DOHH2 (cell line): ENCODE results near the gene ARID4A.

Experiments used
- H3F3A ChIP-seq: fragments of 200-600 bp; sonication (generic), shearing (Covaris generic); 2 replicates; pipeline ENCODE4 v1.6.0; 2016; ENCODE audit warnings: antibody characterized with exemption, mild to moderate bottlenecking; ENCODE audit not compliant: control insufficient read depth, insufficient read depth
- H3K27ac ChIP-seq: fragments of 200-600 bp; sonication (generic); 2 replicates; pipeline ENCODE4 v1.5.1; 2014; ENCODE audit warnings: low read depth, mild to moderate bottlenecking, low read length, moderate library complexity
- H3K27me3 ChIP-seq: fragments of 200-600 bp; sonication (generic); 2 replicates; pipeline ENCODE4 v1.6.1; 2014; ENCODE audit warnings: mild to moderate bottlenecking, low read length, mixed read lengths; ENCODE audit not compliant: control insufficient read depth
- H3K36me3 ChIP-seq: fragments of 200-600 bp; sonication (generic); 2 replicates; pipeline ENCODE4 v1.6.1; 2014; ENCODE audit warnings: mild to moderate bottlenecking, low read length, moderate library complexity, mixed read lengths; ENCODE audit not compliant: control insufficient read depth
- H3K4me1 ChIP-seq: fragments of 200-600 bp; sonication (generic); 2 replicates; pipeline ENCODE4 v1.6.1; 2014; ENCODE audit warnings: mild to moderate bottlenecking, low read length, mixed read lengths; ENCODE audit not compliant: control insufficient read depth
- H3K4me2 ChIP-seq: fragments of 200-600 bp; sonication (generic); 2 replicates; pipeline ENCODE4 v1.6.0; 2014; ENCODE audit warnings: mild to moderate bottlenecking, low read length, moderate library complexity
- H3K4me3 ChIP-seq: fragments of 200-600 bp; sonication (generic); 2 replicates; pipeline ENCODE4 v1.5.1; 2014; ENCODE audit warnings: mild to moderate bottlenecking, low read length, mixed read lengths
- H3K79me2 ChIP-seq: fragments of 200-600 bp; sonication (generic); 2 replicates; pipeline ENCODE4 v1.6.1; 2014; ENCODE audit warnings: mild to moderate bottlenecking, low read length, mixed read lengths; ENCODE audit not compliant: control insufficient read depth
- H3K9me2 ChIP-seq: fragments of 200-600 bp; sonication (generic); replicated peaks from 2 replicates; pipeline ENCODE4 v1.6.1; 2014; ENCODE audit warnings: mild to moderate bottlenecking, low read length, mixed read lengths; ENCODE audit not compliant: control insufficient read depth
- H3K9me3 ChIP-seq: fragments of 200-600 bp; sonication (generic); 2 replicates; pipeline ENCODE4 v1.6.1; 2014; ENCODE audit warnings: antibody characterized with exemption, low read length, mixed read lengths; ENCODE audit not compliant: control insufficient read depth, insufficient read depth
- H4K20me1 ChIP-seq: fragments of 200-600 bp; sonication (generic); 2 replicates; pipeline ENCODE4 v1.6.0; 2014; ENCODE audit warnings: low read depth, mild to moderate bottlenecking, antibody characterized with exemption, low read length, moderate library complexity; ENCODE audit not compliant: control insufficient read depth, insufficient read depth
- EZH2phosphoT487 ChIP-seq: fragments of 200-600 bp; sonication (generic); IDR thresholded peaks from 2 replicates; pipeline ENCODE4 v1.6.1; 2017; ENCODE audit warnings: borderline replicate concordance, mild to moderate bottlenecking, antibody characterized with exemption, low read length, moderate library complexity, mixed read lengths
- TF ChIP-seq, protein P1 (sequence below): fragments of 200-600 bp; sonication (generic); IDR thresholded peaks from one replicate; pipeline ENCODE4 v1.5.1; 2014; ENCODE audit warnings: antibody characterized with exemption, mild to moderate bottlenecking, low read depth, low read length; ENCODE audit not compliant: poor library complexity, severe bottlenecking

ARID4A gene

GRCh38 chr14:58274881-58275280 lies 23.5 kb upstream of the ARID4A start:
- Histone ChIP-seq H3K4me3 (no peak overlapping the region), H4K20me1 (no peaks in the 10 kb centered on the region), H3K9me3 (no peaks in the 10 kb centered on the region), H3K79me2 (peaks cover 87% of the 10 kb centered on the region), H3K4me2 (no peak overlapping the region), H3K27me3 (no peaks in the 10 kb centered on the region), H3K27ac (no peak overlapping the region), H3F3A (peaks cover 34% of the 10 kb centered on the region; the same call in 1 of the 2 replicates), H3K36me3 (peaks cover 81% of the 10 kb centered on the region), H3K9me2 (no peaks in the 10 kb centered on the region), H3K4me1 (peaks cover 19% of the 10 kb centered on the region)
- TF ChIP-seq EZH2phosphoT487, result no peak
- TF ChIP-seq, protein P1, sequence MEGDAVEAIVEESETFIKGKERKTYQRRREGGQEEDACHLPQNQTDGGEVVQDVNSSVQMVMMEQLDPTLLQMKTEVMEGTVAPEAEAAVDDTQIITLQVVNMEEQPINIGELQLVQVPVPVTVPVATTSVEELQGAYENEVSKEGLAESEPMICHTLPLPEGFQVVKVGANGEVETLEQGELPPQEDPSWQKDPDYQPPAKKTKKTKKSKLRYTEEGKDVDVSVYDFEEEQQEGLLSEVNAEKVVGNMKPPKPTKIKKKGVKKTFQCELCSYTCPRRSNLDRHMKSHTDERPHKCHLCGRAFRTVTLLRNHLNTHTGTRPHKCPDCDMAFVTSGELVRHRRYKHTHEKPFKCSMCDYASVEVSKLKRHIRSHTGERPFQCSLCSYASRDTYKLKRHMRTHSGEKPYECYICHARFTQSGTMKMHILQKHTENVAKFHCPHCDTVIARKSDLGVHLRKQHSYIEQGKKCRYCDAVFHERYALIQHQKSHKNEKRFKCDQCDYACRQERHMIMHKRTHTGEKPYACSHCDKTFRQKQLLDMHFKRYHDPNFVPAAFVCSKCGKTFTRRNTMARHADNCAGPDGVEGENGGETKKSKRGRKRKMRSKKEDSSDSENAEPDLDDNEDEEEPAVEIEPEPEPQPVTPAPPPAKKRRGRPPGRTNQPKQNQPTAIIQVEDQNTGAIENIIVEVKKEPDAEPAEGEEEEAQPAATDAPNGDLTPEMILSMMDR, result no peak

DNA sequence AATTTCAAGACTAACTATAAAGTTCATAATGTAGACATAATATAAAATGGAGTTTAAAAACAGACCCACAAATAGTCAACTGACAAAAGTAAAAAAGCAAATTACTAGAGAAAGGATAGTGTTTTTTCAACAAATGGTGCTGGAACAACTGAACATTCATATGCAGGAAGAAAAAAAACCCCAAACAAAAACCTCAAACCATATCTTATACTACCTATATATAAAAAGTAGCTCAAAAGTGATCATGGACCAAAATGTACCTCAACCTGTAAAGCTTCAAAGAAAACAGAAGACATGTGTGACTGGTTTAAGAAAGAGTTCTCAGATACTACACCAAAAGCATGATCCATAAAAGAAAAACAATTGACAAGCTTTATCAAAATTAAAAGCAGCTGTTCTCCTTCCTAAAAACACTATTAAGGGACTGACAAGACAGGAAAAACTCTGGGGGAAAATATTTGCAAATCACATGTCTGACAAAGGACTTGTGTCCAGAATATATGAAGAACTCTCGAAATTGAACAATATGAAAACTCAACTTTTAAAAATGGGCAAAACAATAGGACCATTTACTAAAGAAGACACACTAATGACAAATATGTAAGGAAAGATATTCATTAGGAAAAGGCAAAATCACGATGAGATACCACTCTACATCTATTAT lies 22.7 kb upstream of the ARID4A start:
- Histone ChIP-seq H3K4me2 (no peak overlapping the region), H3K27ac (no peak overlapping the region), H3F3A (peaks cover 29% of the 10 kb centered on the region; the same call in 1 of the 2 replicates), H3K4me1 (peaks cover 19% of the 10 kb centered on the region), H3K27me3 (no peaks in the 10 kb centered on the region), H3K4me3 (no peak overlapping the region), H3K9me3 (no peaks in the 10 kb centered on the region), H3K36me3 (peaks cover 80% of the 10 kb centered on the region), H3K9me2 (no peaks in the 10 kb centered on the region), H3K79me2 (peaks cover 88% of the 10 kb centered on the region), H4K20me1 (no peaks in the 10 kb centered on the region)
- TF ChIP-seq, protein P1, result no peak
- no peak for TF ChIP-seq EZH2phosphoT487

- Histone ChIP-seq H3K4me1 (peaks cover 21% of the 10 kb centered on the region), H3K27me3 (no peaks in the 10 kb centered on the region), H3K79me2 (peaks cover 92% of the 10 kb centered on the region), H3K27ac (no peak overlapping the region), H3K4me2 (no peak overlapping the region), H3K9me3 (no peaks in the 10 kb centered on the region), H3F3A (peaks cover 25% of the 10 kb centered on the region; the same call in 1 of the 2 replicates), H3K9me2 (no peaks in the 10 kb centered on the region), H3K36me3 (peaks cover 82% of the 10 kb centered on the region), H4K20me1 (no peaks in the 10 kb centered on the region), H3K4me3 (no peak overlapping the region)
- TF ChIP-seq, protein P1, result no peak
- TF ChIP-seq EZH2phosphoT487, result no peak
Measured at GRCh38 chr14:58276208-58276607, 22.1 kb upstream of the ARID4A start.
